ENCODE results near the gene KMT2A.
"Not testable (repeated sequence)": the region's sequence is repeated elsewhere in the genome, so short reads cannot be mapped to it uniquely, and the experiment has no call there.

Gene KMT2A

GRCh38 chr11:118415739-118416068 is 20.6 kb upstream of the KMT2A start:
- Histone ChIP-seq H3K27me3 (ENCODE audit: low read depth, low read length) (no peaks in the 10 kb centered on the region), H3K4me2 (ENCODE audit: low read length) (no peak overlapping the region), H4K20me1 (ENCODE audit: insufficient read depth, low read length) (no peaks in the 10 kb centered on the region), H3K79me2 (ENCODE audit: low read length) (no peaks in the 10 kb centered on the region), H2AFZ (ENCODE audit: low read depth, low read length) (no peak overlapping the region), H3K27ac (ENCODE audit: low read length) (no peak overlapping the region), H3K4me1 (ENCODE audit: low read length) (no peaks in the 10 kb centered on the region), H3K9ac (ENCODE audit: low read length) (no peak overlapping the region), H3K36me3 (replicated peaks; ENCODE audit: low read depth, low read length) (no peaks in the 10 kb centered on the region), H3K9me3 (ENCODE audit: insufficient read depth, low read length) (no peaks in the 10 kb centered on the region), H3K4me3 (ENCODE audit: low read length) (no peak overlapping the region)
- TF ChIP-seq EZH2phosphoT487 (IDR thresholded peaks at IDR 0.05; ENCODE audit: low read depth) (no peak), CTCF (IDR thresholded peaks at IDR 0.05; ENCODE audit: low read depth, low read length) (no peak)

- not testable (repeated sequence) for H3K9me3 ChIP-seq (ENCODE audit: insufficient read depth, low read length); H3K9ac ChIP-seq (ENCODE audit: low read length); H3K27me3 ChIP-seq (ENCODE audit: low read depth, low read length); H3K27ac ChIP-seq (ENCODE audit: low read length); H3K4me1 ChIP-seq (ENCODE audit: low read length); H3K36me3 ChIP-seq (replicated peaks; ENCODE audit: low read depth, low read length); H3K4me2 ChIP-seq (ENCODE audit: low read length); H3K4me3 ChIP-seq (ENCODE audit: low read length); H4K20me1 ChIP-seq (ENCODE audit: insufficient read depth, low read length); H2AFZ ChIP-seq (ENCODE audit: low read depth, low read length); H3K79me2 ChIP-seq (ENCODE audit: low read length)
Measured at GRCh38 chr11:118416900-118417299, 19.4 kb upstream of the KMT2A start.

GRCh38 chr11:118417801-118418200 is 18.5 kb upstream of the KMT2A start:
- Histone ChIP-seq H3K9me3 (ENCODE audit: insufficient read depth, low read length) (no peaks in the 10 kb centered on the region), H3K36me3 (replicated peaks; ENCODE audit: low read depth, low read length) (no peaks in the 10 kb centered on the region), H3K27ac (ENCODE audit: low read length) (no peak overlapping the region), H3K79me2 (ENCODE audit: low read length) (no peaks in the 10 kb centered on the region), H3K27me3 (ENCODE audit: low read depth, low read length) (no peaks in the 10 kb centered on the region), H2AFZ (ENCODE audit: low read depth, low read length) (no peak overlapping the region), H3K9ac (ENCODE audit: low read length) (no peak overlapping the region), H4K20me1 (ENCODE audit: insufficient read depth, low read length) (no peaks in the 10 kb centered on the region), H3K4me3 (ENCODE audit: low read length) (no peak overlapping the region), H3K4me1 (ENCODE audit: low read length) (no peaks in the 10 kb centered on the region), H3K4me2 (ENCODE audit: low read length) (no peak overlapping the region)
- no peak for TF ChIP-seq EZH2phosphoT487 (IDR thresholded peaks at IDR 0.05; ENCODE audit: low read depth)
- TF ChIP-seq CTCF (IDR thresholded peaks at IDR 0.05; ENCODE audit: low read depth, low read length), result no peak

- H3K9ac ChIP-seq (ENCODE audit: low read length), result no peak overlapping the region
- no peak overlapping the region for H2AFZ ChIP-seq (ENCODE audit: low read depth, low read length)
- H3K4me3 ChIP-seq (ENCODE audit: low read length), result no peak overlapping the region
- no peaks in the 10 kb centered on the region for H3K79me2 ChIP-seq (ENCODE audit: low read length)
- H4K20me1 ChIP-seq (ENCODE audit: insufficient read depth, low read length), result no peaks in the 10 kb centered on the region
- no peak for TF ChIP-seq EZH2phosphoT487 (IDR thresholded peaks at IDR 0.05; ENCODE audit: low read depth)
- no peak for TF ChIP-seq CTCF (IDR thresholded peaks at IDR 0.05; ENCODE audit: low read depth, low read length)
- no peaks in the 10 kb centered on the region for H3K36me3 ChIP-seq (replicated peaks; ENCODE audit: low read depth, low read length)
- no peaks in the 10 kb centered on the region for H3K4me1 ChIP-seq (ENCODE audit: low read length)
- no peak overlapping the region for H3K4me2 ChIP-seq (ENCODE audit: low read length)
- no peaks in the 10 kb centered on the region for H3K9me3 ChIP-seq (ENCODE audit: insufficient read depth, low read length)
- H3K27ac ChIP-seq (ENCODE audit: low read length), result no peak overlapping the region
- no peaks in the 10 kb centered on the region for H3K27me3 ChIP-seq (ENCODE audit: low read depth, low read length)
Measured at GRCh38 chr11:118418766-118419165, 17.5 kb upstream of the KMT2A start.

GRCh38 chr11:118427707-118428106 is 8.6 kb upstream of the KMT2A start:
- H3K9ac ChIP-seq (ENCODE audit: low read length), result no peak overlapping the region
- no peak overlapping the region for H2AFZ ChIP-seq (ENCODE audit: low read depth, low read length)
- H3K4me3 ChIP-seq (ENCODE audit: low read length), result no peak overlapping the region
- H3K36me3 ChIP-seq (replicated peaks; ENCODE audit: low read depth, low read length), result no peaks in the 10 kb centered on the region
- H3K9me3 ChIP-seq (ENCODE audit: insufficient read depth, low read length), result no peaks in the 10 kb centered on the region
- H4K20me1 ChIP-seq (ENCODE audit: insufficient read depth, low read length), result no peaks in the 10 kb centered on the region
- H3K4me1 ChIP-seq (ENCODE audit: low read length), result no peaks in the 10 kb centered on the region
- no peaks in the 10 kb centered on the region for H3K79me2 ChIP-seq (ENCODE audit: low read length)
- no peak overlapping the region for H3K4me2 ChIP-seq (ENCODE audit: low read length)
- no peak overlapping the region for H3K27ac ChIP-seq (ENCODE audit: low read length)
- TF ChIP-seq CTCF (IDR thresholded peaks at IDR 0.05; ENCODE audit: low read depth, low read length) (no peak), EZH2phosphoT487 (IDR thresholded peaks at IDR 0.05; ENCODE audit: low read depth) (no peak)
- H3K27me3 ChIP-seq (ENCODE audit: low read depth, low read length), result 0 out of 2 replicates have a peak, but pooled peaks cover 5% of the 10 kb centered on the region
